Measurements from ENCODE around the gene MIGA1.
"Not testable (repeated sequence)": the region's sequence is repeated elsewhere in the genome, so short reads cannot be mapped to it uniquely, and the experiment has no call there.

MIGA1 gene

GRCh38 chr1:77779529-77780281 lies at the start of gene MIGA1:
Gene MIGA1, plus strand, starts transcription at chr1:77779649. Its CDS starts 3,604 bp downstream, at chr1:77783253.
- DNase-seq (ENCODE audit: low spot score) (peak; percentile 68), FAIRE-seq (peak; percentile 59)

- DNase-seq (ENCODE audit: low spot score), result no peak
- no peak for FAIRE-seq
These were observed 47.4 kb upstream of the MIGA1 start for GRCh38 chr1:77732090-77732489.

GRCh38 chr1:77739235-77739634 lies 40.2 kb upstream of the MIGA1 start:
- FAIRE-seq (no peak), DNase-seq (ENCODE audit: low spot score) (no peak)

- FAIRE-seq, result no peak
These were observed 38.1 kb upstream of the MIGA1 start for GRCh38 chr1:77741316-77741715.

GRCh38 chr1:77742011-77742555 lies 37.4 kb upstream of the MIGA1 start:
- no peak for DNase-seq (ENCODE audit: low spot score)
- no peak for FAIRE-seq

More at GRCh38 chr1:77741316-77741715, 38.1 kb upstream of the MIGA1 start:
- DNase-seq (ENCODE audit: low spot score), result no peak

GRCh38 chr1:77744576-77744975 lies 34.9 kb upstream of the MIGA1 start:
- FAIRE-seq (no peak), DNase-seq (ENCODE audit: low spot score) (no peak)

- FAIRE-seq; DNase-seq (ENCODE audit: low spot score): not testable (repeated sequence)
These were observed 30.0 kb upstream of the MIGA1 start for GRCh38 chr1:77749489-77749888.

- DNase-seq (ENCODE audit: low spot score) (no peak), FAIRE-seq (no peak)
These were observed 23.2 kb upstream of the MIGA1 start for GRCh38 chr1:77756052-77756754.

GRCh38 chr1:77757066-77757584 lies 22.3 kb upstream of the MIGA1 start:
- FAIRE-seq (peak; percentile 22), DNase-seq (ENCODE audit: low spot score) (no peak)

- peak; percentile 38 for FAIRE-seq
- DNase-seq (ENCODE audit: low spot score), result no peak
These were observed 21.8 kb upstream of the MIGA1 start for GRCh38 chr1:77757603-77758002.

- DNase-seq (ENCODE audit: low spot score) (peak; percentile 75), FAIRE-seq (peak; percentile 16)
These were observed 20.1 kb upstream of the MIGA1 start, which contains the start of gene USP33 for GRCh38 chr1:77759071-77760028. Gene USP33, minus strand, starts transcription at chr1:77759852. Its CDS starts 18,155 bp downstream, at chr1:77741697.

GRCh38 chr1:77762072-77762476 lies 17.4 kb upstream of the MIGA1 start:
- peak; percentile 40 for FAIRE-seq
- DNase-seq (ENCODE audit: low spot score), result peak; percentile 63

GRCh38 chr1:77768006-77768405 lies 11.4 kb upstream of the MIGA1 start:
- DNase-seq (ENCODE audit: low spot score) (no peak), FAIRE-seq (no peak)

GRCh38 chr1:77776007-77776700 lies 3.3 kb upstream of the MIGA1 start:
- DNase-seq (ENCODE audit: low spot score) (peak; percentile 33), FAIRE-seq (peak; percentile 60)

GRCh38 chr1:77781683-77782082 lies 2.2 kb downstream of the MIGA1 start:
- no peak for FAIRE-seq
- DNase-seq (ENCODE audit: low spot score), result no peak

GRCh38 chr1:77783141-77783540 lies 3.7 kb downstream of the MIGA1 start:
- no peak for FAIRE-seq

GRCh38 chr1:77786093-77786741 lies 6.8 kb downstream of the MIGA1 start:
- not testable (repeated sequence) for FAIRE-seq; DNase-seq (ENCODE audit: low spot score)

More at GRCh38 chr1:77783141-77783540, 3.7 kb downstream of the MIGA1 start:
- no peak for DNase-seq (ENCODE audit: low spot score)

- DNase-seq (ENCODE audit: low spot score) (no peak), FAIRE-seq (no peak)
These were observed 15.1 kb downstream of the MIGA1 start for GRCh38 chr1:77794550-77794949.

GRCh38 chr1:77796695-77797405 lies 17.4 kb downstream of the MIGA1 start:
- FAIRE-seq (no peak), DNase-seq (ENCODE audit: low spot score) (no peak)
